ENCODE measurements around the gene MPP3.

Gene MPP3, protein sequence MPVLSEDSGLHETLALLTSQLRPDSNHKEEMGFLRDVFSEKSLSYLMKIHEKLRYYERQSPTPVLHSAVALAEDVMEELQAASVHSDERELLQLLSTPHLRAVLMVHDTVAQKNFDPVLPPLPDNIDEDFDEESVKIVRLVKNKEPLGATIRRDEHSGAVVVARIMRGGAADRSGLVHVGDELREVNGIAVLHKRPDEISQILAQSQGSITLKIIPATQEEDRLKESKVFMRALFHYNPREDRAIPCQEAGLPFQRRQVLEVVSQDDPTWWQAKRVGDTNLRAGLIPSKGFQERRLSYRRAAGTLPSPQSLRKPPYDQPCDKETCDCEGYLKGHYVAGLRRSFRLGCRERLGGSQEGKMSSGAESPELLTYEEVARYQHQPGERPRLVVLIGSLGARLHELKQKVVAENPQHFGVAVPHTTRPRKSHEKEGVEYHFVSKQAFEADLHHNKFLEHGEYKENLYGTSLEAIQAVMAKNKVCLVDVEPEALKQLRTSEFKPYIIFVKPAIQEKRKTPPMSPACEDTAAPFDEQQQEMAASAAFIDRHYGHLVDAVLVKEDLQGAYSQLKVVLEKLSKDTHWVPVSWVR

DNA sequence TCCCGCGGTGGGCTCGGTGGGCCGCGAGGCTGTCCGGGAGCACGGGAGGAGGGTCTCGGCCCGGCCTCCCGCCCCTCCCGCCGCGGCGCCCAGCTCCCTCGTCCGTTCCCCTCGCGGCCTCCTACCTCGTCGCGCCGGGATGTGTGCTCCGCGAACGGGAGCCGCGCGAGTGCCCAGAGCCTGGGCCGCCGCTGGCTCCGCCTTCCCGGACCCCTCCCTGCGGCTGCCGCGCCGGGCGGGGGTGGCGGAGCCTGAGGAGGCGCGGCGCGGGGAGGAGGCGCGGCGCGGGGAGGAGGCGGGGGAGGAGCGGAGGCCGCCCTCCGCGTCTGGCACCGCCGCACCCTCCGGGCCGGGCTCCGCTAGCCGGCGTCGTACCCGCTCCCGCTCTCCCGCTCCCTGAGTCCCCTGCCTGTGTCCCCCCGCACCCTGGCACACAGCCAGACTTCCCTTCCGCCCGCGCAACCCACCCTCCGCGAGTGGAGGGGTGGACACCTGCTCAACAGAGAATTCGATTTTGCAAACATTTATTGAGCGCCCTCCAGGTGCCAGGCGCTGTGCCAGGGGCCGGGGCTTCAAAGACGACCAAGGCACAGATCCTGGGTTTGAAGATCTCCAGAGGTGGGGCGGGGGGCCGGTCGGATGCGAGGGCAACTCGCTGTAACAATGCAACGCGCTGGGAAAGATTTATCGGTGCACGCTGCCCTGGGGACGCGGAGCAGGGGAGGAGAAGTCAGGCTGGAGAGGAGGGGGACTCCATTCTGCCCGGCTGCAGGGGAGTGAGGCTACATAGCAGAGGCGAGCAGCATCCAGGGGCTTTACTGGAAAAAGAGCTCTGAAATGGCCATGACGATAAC, at the start of gene MPP3:
MPP3 (minus strand) TSS at position 171 of the 854 bp plus-strand sequence. CDS start 1,240 bp downstream, outside the sequence.
- H3K27ac Mint-ChIP-seq, result no peak within 1 kb of the TSS
- H3K4me1 Mint-ChIP-seq, result peaks cover 9% of the 10 kb centered on the region
- no peaks in the 10 kb centered on the region for H3K9me3 Mint-ChIP-seq
- peak within 1 kb of the TSS; percentile 84 for H3K4me3 Mint-ChIP-seq
- H3K27me3 Mint-ChIP-seq, result peaks cover 19% of the 10 kb centered on the region
- no peaks in the 10 kb centered on the region for H3K36me3 Mint-ChIP-seq

DNA sequence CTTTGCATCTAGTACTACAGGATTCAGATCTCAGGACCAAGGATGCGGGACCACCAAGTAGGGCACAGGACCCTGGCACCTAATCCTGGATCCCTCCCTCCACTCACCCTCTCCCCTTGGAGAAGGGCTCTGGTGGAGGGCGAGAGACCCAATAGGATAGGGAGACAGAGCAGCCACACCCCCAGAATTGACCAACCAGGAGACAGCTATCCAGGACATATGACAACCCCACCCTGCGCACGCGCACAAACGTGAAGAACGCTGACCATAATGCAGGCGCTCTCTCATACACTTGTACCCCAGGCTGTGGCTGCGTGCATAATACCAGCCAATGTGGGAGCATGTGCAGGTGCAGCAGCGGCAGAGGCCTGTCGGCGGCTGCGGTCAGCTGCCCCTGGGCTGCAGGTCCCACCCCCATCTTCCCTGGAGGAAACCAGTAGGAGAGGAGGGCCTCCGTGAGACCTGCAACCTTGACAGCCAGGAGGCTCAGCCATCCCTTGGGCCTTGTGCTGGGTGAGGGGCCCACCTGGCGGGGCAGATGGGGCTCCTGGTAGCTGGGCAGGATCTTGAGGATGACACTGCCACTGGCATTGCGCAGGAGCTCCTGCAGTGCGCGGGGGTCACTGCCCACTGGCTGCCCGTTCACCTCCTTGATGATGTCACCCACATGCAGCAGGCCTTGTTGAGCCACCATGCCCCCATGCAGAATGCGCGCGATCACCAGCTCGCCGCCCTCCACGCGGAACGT, 49.0 kb upstream of the MPP3 start:
- Mint-ChIP-seq H3K9me3 (no peaks in the 10 kb centered on the region), H3K27me3 (no peaks in the 10 kb centered on the region), H3K36me3 (no peaks in the 10 kb centered on the region), H3K4me3 (no peak overlapping the region), H3K27ac (no peak overlapping the region), H3K4me1 (no peaks in the 10 kb centered on the region)

DNA sequence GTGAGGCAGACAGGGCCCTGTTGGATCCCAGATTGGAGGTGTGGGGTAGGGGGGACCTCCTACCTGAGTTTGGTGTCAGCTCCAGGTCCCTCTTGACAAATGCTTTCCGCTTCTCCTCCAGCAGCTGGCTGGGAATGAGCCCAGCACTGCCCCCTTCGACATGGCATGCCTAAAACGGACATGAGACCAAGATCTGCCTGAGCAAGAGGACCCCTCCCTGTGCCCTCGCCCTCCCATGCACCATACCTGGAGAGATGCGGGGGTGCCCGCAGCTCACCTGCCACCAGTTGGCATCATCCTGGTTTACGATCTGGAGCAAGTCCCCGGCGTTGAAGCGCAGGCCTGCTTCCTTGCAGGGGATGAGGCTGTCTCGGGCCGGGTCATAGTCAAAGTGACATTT, 48.2 kb upstream of the MPP3 start:
- Mint-ChIP-seq H3K36me3 (no peaks in the 10 kb centered on the region), H3K27me3 (no peaks in the 10 kb centered on the region), H3K27ac (no peak overlapping the region), H3K9me3 (no peaks in the 10 kb centered on the region), H3K4me3 (no peak overlapping the region), H3K4me1 (no peaks in the 10 kb centered on the region)

DNA sequence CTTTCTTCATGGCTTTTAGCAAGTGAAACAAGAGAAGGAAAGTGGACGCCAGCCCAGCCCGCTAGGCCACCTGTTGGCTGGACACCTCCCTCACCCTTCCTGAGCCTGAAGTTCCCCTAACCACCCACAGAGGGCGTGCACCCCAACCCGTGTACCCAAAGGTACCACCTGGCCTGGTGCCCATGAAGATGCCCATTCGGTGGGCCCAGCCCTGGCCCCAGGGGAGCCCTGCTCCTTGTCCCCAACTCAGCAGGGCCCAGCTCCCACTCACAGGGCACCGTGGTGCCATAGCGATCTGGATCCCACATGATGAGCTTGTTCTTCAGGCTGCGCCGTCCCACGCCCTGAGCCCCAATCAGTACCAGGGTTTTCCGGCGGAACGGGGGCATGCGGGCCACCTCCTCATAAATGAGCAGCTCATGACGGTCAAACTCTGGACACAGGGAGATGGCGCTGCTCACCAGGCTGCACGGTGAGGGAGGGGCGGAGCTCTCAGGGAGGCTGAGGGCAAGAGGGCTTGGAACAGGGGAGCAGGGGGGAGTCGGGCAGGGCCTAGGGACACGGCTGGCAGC, 47.6 kb upstream of the MPP3 start:
- Mint-ChIP-seq H3K4me3 (no peak overlapping the region), H3K36me3 (no peaks in the 10 kb centered on the region), H3K27me3 (no peaks in the 10 kb centered on the region), H3K9me3 (no peaks in the 10 kb centered on the region), H3K27ac (no peak overlapping the region), H3K4me1 (no peaks in the 10 kb centered on the region)

DNA sequence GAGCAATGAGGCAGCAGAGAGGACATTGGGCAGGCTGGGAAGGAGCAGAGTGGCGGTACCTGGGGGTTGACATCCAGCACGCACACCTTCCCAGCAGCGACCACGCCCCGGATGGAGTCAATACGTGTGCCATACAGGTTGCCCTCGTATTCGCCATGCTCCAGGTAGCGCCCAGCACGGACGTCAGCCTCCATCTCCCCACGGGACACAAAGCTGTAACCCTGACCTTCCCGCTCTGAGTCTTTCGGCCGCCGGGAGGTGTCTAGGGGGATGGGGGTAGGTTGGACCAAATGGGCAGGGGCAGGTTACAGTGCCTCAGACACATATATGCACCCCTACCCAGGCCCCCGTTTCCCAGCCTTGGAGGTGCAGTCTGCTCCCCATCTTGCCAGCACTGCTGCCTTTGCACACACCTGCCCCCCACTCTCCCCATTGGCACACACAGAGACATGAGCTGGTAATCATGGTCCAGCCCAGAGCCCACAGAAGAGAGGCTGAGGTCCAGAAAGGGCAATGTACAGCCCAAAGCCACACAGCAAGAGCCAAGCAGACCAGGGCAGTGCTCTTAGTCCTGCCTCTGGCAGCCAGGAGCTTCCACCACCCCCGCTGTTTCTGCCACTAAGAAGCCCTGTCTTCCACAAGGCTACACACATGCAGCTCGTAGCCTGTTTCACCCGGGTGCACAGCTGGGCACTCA, 46.9 kb upstream of the MPP3 start:
- H3K4me3 Mint-ChIP-seq, result no peak overlapping the region
- no peaks in the 10 kb centered on the region for H3K4me1 Mint-ChIP-seq
- no peaks in the 10 kb centered on the region for H3K36me3 Mint-ChIP-seq
- H3K9me3 Mint-ChIP-seq, result no peaks in the 10 kb centered on the region
- no peaks in the 10 kb centered on the region for H3K27me3 Mint-ChIP-seq
- H3K27ac Mint-ChIP-seq, result no peak overlapping the region

DNA sequence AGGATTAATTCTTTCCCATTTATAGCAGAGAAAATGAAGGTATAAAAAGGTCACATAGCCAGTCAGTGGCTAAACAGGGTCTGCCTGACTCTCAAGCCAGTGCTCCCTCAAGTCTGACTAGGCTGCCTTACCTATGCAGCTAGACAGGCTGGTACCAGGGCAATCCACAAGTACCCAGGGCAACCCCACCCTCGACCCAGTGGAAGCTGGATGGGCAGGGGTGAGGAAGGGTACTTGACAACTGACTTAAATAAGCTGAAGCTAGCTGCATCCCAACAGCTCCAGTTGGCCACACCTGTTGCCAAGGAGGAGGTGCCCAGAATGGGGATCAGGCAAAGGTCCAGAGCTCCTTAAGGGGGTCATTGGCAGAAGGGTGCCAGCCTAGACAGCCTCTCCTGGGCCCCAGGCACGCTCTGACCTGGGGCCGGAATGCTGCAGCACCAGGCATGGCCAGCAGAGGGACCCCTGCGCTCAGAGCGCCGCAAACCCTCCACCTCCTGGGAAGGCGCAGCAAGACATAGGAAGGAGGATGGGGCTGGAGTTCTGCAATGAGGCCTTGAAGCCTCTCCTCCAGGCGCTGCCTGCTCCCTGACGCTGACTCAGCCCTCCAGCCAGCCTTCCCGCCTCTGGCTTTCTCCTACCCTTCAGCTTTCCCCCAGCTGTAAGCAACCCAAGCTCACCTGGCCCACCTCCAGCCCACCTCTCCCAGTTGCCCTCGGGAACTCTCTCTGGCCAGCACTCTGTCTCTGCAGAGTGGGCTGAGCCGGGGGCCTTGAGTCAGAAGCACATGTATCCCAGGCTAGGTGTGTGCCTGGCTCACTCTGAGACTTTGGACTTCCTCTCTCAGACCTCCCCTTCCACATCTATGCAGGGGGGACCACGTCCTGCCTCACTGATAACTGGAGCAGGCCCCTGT, 45.6 kb upstream of the MPP3 start:
- Mint-ChIP-seq H3K4me1 (no peaks in the 10 kb centered on the region), H3K27ac (no peak overlapping the region), H3K4me3 (no peak overlapping the region)

DNA sequence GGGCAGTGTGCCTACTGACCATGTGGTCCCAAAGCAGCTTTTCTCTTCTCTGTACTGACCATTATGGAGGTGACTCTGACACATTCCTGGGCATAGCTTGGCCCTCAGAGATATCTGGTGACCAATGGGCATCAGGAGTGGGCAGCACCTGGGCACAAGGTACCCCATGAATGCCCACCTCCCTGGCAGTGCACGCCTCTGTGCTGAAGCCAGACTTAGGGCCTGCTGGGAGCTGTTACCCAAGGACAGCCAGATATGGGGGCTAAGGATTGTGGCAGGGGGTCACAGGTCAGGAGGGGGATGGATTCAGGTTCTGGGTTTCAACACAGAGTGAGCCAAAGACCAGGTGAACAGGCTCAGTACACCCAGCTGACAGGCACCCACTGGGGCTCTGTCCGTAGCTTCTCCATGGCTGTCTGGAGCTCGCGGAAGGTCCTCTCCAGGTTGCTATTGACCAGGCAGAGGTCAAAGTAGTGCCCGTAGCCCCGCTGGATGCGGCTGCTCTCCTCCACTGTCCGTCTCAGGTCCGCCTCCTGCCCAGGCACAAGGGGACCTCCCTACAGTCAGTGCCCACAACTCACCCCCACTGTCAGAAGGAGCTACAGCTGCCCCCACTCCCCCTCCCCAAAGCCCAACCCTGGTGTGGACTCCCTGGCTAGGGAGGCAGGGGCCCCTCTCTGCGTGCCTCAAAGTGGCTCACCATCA, 44.7 kb upstream of the MPP3 start:
- no peaks in the 10 kb centered on the region for H3K36me3 Mint-ChIP-seq
- H3K27ac Mint-ChIP-seq, result no peak overlapping the region
- H3K27me3 Mint-ChIP-seq, result no peaks in the 10 kb centered on the region
- no peaks in the 10 kb centered on the region for H3K4me1 Mint-ChIP-seq
- no peaks in the 10 kb centered on the region for H3K9me3 Mint-ChIP-seq
- H3K4me3 Mint-ChIP-seq, result no peak overlapping the region

More for the DNA sequence above, 45.6 kb upstream of the MPP3 start:
- Mint-ChIP-seq H3K27me3 (no peaks in the 10 kb centered on the region), H3K36me3 (no peaks in the 10 kb centered on the region), H3K9me3 (no peaks in the 10 kb centered on the region)

DNA sequence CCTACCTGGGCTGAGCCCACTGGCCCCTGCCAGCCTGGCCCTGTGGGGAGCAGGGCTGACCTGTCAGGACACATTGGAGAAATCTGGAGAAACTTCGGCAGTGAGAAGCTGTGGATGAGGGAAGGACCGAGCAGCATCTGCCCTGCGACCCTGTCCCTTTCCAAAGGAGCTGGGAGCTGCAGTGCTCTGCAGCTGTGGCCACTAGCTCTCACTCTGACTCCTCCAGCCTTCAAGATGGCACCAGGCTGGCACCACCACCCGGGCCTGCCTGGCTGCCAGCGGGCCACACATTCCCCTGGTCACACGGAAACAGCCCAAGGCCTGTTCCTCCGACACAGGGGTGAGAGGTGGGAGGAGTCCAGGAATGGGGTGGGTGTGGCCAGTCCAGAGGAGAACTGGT, 44.1 kb upstream of the MPP3 start:
- Mint-ChIP-seq H3K36me3 (no peaks in the 10 kb centered on the region), H3K27me3 (peaks cover 2% of the 10 kb centered on the region), H3K9me3 (no peaks in the 10 kb centered on the region), H3K27ac (no peak overlapping the region), H3K4me3 (no peak overlapping the region), H3K4me1 (no peaks in the 10 kb centered on the region)

DNA sequence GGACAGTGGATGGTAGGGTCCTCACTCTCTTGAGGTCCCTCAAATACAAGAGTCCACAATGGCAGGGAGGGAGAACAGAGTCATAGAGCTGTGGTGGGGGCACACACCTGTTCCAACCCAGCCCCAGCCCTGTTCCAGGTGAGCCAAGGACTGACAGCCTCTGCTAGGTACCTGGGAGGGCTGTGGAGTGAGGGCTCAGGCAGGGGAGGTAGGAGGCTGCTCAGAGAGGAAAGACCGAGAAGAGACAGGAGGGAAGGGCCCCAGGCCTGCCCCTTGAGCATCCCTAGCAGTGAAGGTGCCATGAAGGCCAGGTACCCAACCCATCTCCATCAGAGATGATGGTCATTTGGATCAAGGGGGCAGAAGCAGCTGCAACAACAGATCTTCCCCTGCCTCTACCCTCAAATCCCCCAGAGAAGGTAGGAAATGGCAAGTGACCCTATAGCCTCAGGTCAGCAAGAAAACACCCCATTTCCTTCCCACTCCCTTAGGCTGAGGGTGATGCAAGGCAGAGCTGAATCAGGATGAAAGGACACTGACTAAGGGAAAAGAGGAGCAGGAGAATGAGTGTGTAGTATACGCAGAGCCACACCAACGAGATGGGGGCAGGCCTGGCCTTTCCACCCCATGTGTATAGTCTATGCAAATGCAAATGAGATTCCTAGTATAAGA, 42.7 kb upstream of the MPP3 start:
- peak overlapping the region; percentile 36 for H3K27ac Mint-ChIP-seq
- no peaks in the 10 kb centered on the region for H3K36me3 Mint-ChIP-seq
- H3K4me1 Mint-ChIP-seq, result no peaks in the 10 kb centered on the region
- peaks cover 2% of the 10 kb centered on the region for H3K27me3 Mint-ChIP-seq
- no peak overlapping the region for H3K4me3 Mint-ChIP-seq
- no peaks in the 10 kb centered on the region for H3K9me3 Mint-ChIP-seq

DNA sequence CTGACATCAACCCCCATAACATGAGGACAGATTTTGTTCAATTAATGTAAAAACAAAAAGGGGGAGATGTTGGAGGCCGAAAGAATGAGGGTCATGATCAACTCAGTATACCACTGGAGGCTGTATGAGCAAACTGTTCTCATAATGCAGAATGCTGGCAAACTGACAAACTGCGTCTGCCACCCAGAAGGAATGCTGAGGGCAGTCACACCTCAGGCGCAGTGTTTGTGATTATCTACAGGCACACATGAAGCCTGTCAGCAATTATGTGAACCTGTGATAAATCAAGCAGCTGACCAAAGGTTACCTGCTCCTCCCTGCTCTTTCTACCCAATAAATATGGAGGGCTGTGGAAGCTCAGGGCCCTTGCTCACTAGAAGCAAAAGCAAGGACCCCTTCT, 41.3 kb upstream of the MPP3 start:
- no peak overlapping the region for H3K27ac Mint-ChIP-seq
- no peaks in the 10 kb centered on the region for H3K9me3 Mint-ChIP-seq
- H3K4me1 Mint-ChIP-seq, result no peaks in the 10 kb centered on the region
- H3K36me3 Mint-ChIP-seq, result no peaks in the 10 kb centered on the region
- H3K4me3 Mint-ChIP-seq, result no peak overlapping the region
- H3K27me3 Mint-ChIP-seq, result peaks cover 6% of the 10 kb centered on the region

DNA sequence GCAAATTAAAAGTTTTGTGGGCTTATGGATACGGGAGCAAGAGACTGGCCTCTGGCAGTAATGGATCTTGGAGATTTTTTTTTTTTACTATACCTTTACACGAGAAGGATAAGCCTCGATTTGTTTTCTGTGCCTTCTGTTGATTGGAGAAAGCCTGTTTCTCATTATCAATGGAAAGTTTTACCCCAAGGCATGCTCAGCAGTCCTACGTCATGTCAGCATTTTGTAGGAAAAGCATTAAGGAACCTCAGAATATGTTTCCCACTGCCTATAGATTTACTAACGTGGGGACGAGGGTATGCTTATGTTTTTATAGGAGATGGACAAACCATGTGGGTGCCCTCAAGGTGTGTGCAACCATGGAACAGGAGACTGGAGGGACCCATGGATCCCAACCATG, 40.9 kb upstream of the MPP3 start:
- Mint-ChIP-seq H3K27me3 (peaks cover 6% of the 10 kb centered on the region), H3K36me3 (no peaks in the 10 kb centered on the region), H3K4me1 (no peaks in the 10 kb centered on the region), H3K9me3 (no peaks in the 10 kb centered on the region), H3K27ac (no peak overlapping the region), H3K4me3 (no peak overlapping the region)

DNA sequence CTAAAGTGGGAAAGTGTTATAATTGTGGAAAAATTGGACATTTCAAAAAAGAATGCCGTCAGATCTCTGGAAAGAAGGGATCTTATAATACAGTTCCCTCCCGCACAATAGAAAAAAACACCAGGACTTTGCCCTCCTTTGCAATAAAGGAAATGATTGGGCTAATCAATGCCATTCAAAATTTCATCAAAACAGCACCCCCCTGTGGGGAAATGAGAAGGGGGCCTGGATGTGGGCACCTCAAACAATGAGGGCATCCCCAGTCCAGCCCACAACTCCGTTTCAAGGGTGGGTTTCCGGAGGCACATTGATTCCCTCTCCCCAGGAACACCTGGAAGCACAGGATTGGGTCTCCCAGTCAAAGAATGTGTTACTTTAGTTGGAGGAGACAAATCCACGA, 40.1 kb upstream of the MPP3 start:
- peaks cover 8% of the 10 kb centered on the region for H3K27me3 Mint-ChIP-seq
- peaks cover 2% of the 10 kb centered on the region for H3K36me3 Mint-ChIP-seq
- no peak overlapping the region for H3K27ac Mint-ChIP-seq
- H3K9me3 Mint-ChIP-seq, result no peaks in the 10 kb centered on the region
- H3K4me1 Mint-ChIP-seq, result no peaks in the 10 kb centered on the region
- no peak overlapping the region for H3K4me3 Mint-ChIP-seq

Data from activated naive CD4-positive, alpha-beta T cell treated with anti-CD3 and anti-CD28 coated beads, Interleukin-2, amount 50 U/mL, for 24 hours (primary cell).